DND-41 (cell line): ENCODE data around the gene ESRRA.

Experiments used
- ATAC-seq: fragments of 200-7000 bp; cut with Tn5 transposase; 3 replicates; pipeline ENCODE4 v1.9.1; 2021; ENCODE audit warnings: low read depth; ENCODE audit not compliant: insufficient read depth
- DNase-seq: peaks from one replicate; pipeline ENCODE4 v3.0.0-alpha.2; 2020
- H2AFZ ChIP-seq: 2 replicates; pipeline ENCODE4 v1.6.0; 2012; ENCODE audit warnings: low read depth, low read length
- H3K27ac ChIP-seq: 2 replicates; pipeline ENCODE4 v1.5.1; 2012; ENCODE audit warnings: low read length, inconsistent platforms
- H3K27me3 ChIP-seq: fragments of 200-600 bp; sonication (generic); 2 replicates; pipeline ENCODE4 v1.6.0; 2012; ENCODE audit warnings: low read length, mild to moderate bottlenecking, inconsistent platforms; ENCODE audit not compliant: insufficient read depth, poor library complexity
- H3K36me3 ChIP-seq: 2 replicates; pipeline ENCODE4 v1.5.1; 2012; ENCODE audit warnings: low read length, inconsistent platforms; ENCODE audit not compliant: insufficient read depth
- H3K4me1 ChIP-seq: 2 replicates; pipeline ENCODE4 v1.5.1; 2012; ENCODE audit warnings: mild to moderate bottlenecking, low read length; ENCODE audit not compliant: insufficient read depth
- H3K4me2 ChIP-seq: 2 replicates; pipeline ENCODE4 v1.6.0; 2012; ENCODE audit warnings: mild to moderate bottlenecking, moderate library complexity, low read length, inconsistent platforms; ENCODE audit not compliant: insufficient read depth
- H3K4me3 ChIP-seq, 2 experiments: fragments of 200-600 bp in 1 of 2; shearing (Covaris generic) in 1 of 2; 2 replicates each; pipeline ENCODE4 v1.5.1; 2012 to 2016; ENCODE audit warnings: inconsistent platforms in 2 of 2, low read length in 2 of 2, mild to moderate bottlenecking in 2 of 2, low read depth in 1 of 2, moderate library complexity in 1 of 2
- H3K79me2 ChIP-seq: 2 replicates; pipeline ENCODE4 v1.6.0; 2012; ENCODE audit warnings: low read length, inconsistent platforms; ENCODE audit not compliant: insufficient read depth
- H3K9ac ChIP-seq: 2 replicates; pipeline ENCODE4 v1.6.0; 2012; ENCODE audit warnings: low read depth, mild to moderate bottlenecking, inconsistent platforms, low read length, moderate library complexity
- H3K9me3 ChIP-seq: 2 replicates; pipeline ENCODE4 v1.5.1; 2012; ENCODE audit warnings: low read length, moderate library complexity, mild to moderate bottlenecking, inconsistent platforms; ENCODE audit not compliant: insufficient read depth, severe bottlenecking
- H4K20me1 ChIP-seq: 2 replicates; pipeline ENCODE4 v1.6.0; 2012; ENCODE audit warnings: low read length; ENCODE audit not compliant: insufficient read depth
- EZH2 ChIP-seq: IDR thresholded peaks from 3 replicates; pipeline ENCODE4 v1.6.1; 2012; ENCODE audit warnings: borderline replicate concordance, low read depth, mild to moderate bottlenecking, moderate library complexity, low read length, inconsistent platforms; ENCODE audit not compliant: severe bottlenecking
- TF ChIP-seq, protein P1 (sequence below): IDR thresholded peaks from 2 replicates; pipeline ENCODE4 v1.5.1; 2012; ENCODE audit warnings: borderline replicate concordance, low read length, moderate library complexity, mild to moderate bottlenecking; ENCODE audit not compliant: poor library complexity, severe bottlenecking; ENCODE audit errors: extremely low read depth

The ESRRA gene

DNA sequence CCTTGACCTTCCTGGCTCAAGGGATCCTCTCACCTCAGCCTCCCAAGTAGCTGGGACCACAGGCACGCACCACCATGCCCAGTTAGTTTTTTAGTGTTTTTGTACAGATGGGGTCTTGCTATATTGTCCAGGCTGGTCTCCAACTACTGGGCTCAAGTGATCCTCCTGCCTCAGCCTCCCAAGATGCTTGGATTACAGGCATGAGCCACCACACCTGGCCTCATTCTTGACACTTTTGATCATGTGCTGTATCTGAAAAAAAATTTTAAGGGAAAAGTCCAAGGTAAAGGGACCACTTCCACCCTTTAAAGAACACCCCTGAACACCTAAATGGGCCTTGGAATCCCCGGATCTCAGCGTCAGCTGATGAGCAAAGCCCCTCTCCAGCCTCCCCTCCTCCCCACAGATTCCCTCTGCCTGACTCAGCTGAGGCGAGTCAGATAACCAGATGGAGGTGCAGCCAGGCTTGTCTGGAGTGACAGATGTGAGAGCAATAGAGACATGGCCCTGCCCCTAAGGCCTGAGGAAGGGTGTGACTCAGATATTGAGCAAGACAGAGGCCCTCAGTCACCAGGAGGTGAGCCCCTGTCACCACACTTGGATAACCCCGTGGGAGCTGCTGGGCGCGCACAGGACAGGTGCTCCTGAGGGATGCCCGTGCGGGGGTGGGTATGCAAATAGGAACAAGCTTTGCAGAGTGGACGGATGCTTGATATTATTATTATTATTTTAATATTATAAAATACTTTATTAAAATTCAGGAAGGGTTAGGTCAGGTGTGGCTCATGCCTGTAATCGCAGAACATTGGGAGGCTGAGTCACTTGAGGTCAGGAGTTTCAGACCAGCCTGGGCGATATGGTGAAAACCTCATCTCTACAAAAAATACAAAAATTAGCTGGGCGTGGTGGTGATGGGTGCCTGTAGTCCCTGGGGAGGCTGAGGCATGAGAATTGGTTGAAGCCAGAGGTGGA lies 29.7 kb downstream of the ESRRA start:
- Histone ChIP-seq H3K79me2 (no peaks in the 10 kb centered on the region), H3K9ac (no peak overlapping the region), H3K4me1 (peaks cover 3% of the 10 kb centered on the region; the same call in 1 of the 2 replicates), H3K27ac (no peak overlapping the region), H3K36me3 (no peaks in the 10 kb centered on the region), H2AFZ (no peak overlapping the region), H3K9me3 (no peaks in the 10 kb centered on the region), H3K27me3 (no peaks in the 10 kb centered on the region), H3K4me2 (no peak overlapping the region), H4K20me1 (no peaks in the 10 kb centered on the region), H3K4me3 (no peak overlapping the region)
- DNase-seq = no peak
- ATAC-seq = no peak
- TF ChIP-seq EZH2 = no peak
- TF ChIP-seq, protein P1, sequence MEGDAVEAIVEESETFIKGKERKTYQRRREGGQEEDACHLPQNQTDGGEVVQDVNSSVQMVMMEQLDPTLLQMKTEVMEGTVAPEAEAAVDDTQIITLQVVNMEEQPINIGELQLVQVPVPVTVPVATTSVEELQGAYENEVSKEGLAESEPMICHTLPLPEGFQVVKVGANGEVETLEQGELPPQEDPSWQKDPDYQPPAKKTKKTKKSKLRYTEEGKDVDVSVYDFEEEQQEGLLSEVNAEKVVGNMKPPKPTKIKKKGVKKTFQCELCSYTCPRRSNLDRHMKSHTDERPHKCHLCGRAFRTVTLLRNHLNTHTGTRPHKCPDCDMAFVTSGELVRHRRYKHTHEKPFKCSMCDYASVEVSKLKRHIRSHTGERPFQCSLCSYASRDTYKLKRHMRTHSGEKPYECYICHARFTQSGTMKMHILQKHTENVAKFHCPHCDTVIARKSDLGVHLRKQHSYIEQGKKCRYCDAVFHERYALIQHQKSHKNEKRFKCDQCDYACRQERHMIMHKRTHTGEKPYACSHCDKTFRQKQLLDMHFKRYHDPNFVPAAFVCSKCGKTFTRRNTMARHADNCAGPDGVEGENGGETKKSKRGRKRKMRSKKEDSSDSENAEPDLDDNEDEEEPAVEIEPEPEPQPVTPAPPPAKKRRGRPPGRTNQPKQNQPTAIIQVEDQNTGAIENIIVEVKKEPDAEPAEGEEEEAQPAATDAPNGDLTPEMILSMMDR = no peak

DNA sequence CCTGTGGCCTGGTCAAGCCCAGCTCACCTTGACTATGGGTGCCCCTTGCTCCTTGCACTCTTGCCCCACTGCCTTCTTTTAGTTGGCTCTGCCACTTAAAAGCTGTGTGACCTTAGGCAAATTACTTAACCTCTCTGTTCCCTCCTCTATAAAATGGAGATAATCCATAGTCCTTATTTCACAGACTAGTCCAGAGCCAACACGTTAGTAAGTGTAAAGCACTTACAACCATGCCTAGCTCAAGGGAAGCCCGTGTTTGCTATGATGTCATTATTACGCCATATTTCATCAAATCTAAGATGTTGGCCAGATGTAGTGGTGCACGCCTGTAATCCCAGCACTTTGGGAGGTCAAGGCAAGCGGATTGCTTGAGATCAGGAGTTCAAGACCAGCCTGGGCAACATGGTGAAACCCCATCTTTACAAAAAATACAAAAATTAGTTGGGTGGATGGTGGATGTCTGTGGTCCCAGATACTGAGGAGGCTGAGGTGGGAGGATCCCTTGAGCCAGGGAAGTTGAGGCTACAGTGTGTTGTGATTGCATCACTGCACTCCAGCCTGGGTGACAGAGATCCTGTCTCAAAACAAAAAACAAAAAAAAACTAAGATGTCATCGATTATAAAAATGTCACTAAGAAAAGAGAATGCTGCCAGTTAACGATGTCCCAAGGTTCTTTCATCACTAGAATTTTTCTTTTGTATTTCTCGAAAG lies 32.4 kb downstream of the ESRRA start:
- Histone ChIP-seq H3K4me1 (peaks cover 11% of the 10 kb centered on the region), H2AFZ (no peak overlapping the region), H3K27ac (no peak overlapping the region), H3K9ac (no peak overlapping the region), H4K20me1 (no peaks in the 10 kb centered on the region), H3K79me2 (no peaks in the 10 kb centered on the region), H3K4me2 (no peak overlapping the region), H3K36me3 (no peaks in the 10 kb centered on the region), H3K9me3 (no peaks in the 10 kb centered on the region), H3K27me3 (no peaks in the 10 kb centered on the region), H3K4me3 (no peak overlapping the region)
- DNase-seq (no peak), ATAC-seq (no peak)
- no peak for TF ChIP-seq EZH2
- TF ChIP-seq, protein P1 = no peak

DNA sequence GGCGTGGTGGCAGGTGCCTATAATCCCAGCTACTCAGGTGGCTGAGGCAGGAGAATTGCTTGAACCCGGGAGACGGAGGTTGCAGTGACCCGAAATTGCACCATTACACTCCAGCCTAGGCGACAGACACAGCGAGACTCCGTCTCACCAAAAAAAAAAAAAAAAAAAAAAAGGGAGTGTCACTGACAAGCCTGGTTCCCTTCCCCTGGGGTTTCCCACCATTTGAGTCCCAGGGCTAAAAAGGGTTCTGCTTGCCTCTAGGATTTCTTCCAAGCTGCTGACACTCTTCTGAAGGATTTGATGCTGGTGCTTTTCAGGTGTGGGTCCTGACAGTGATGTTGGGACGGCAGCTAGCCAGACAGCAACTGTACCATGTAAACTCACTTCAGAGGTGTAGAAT lies 33.4 kb downstream of the ESRRA start:
- no peaks in the 10 kb centered on the region; the same call in 1 of the 2 replicates for H4K20me1 ChIP-seq
- no peak overlapping the region for H3K4me3 ChIP-seq
- no peak overlapping the region for H3K4me2 ChIP-seq
- H3K36me3 ChIP-seq = no peaks in the 10 kb centered on the region
- ATAC-seq (no peak), DNase-seq (no peak)
- no peak overlapping the region for H3K9ac ChIP-seq
- no peak overlapping the region for H2AFZ ChIP-seq
- no peak overlapping the region for H3K27ac ChIP-seq
- TF ChIP-seq, protein P1 = no peak
- TF ChIP-seq EZH2 = no peak
- no peaks in the 10 kb centered on the region for H3K27me3 ChIP-seq
- no peaks in the 10 kb centered on the region for H3K79me2 ChIP-seq
- no peaks in the 10 kb centered on the region for H3K9me3 ChIP-seq
- H3K4me1 ChIP-seq = peaks cover 11% of the 10 kb centered on the region
